Spinal cord (tissue), 10 donors: Measurements from ENCODE around the gene ZNF385B. TPM values are rescaled to one million over a fixed set of nuclear protein-coding genes. Genes with fewer than 3 reads are reported as not detected.
A peak's percentile ranks its signal among the peaks of the same experiment; 100 is the strongest.

ENCODE experiments used
- DNase-seq, 6 donors: peaks; one replicate each; pipeline versions ENCODE4 v3.0.0 to v3.0.0-alpha.2; 2013 to 2015; ENCODE audit warnings: low spot score in 6 of 6, low read depth in 4 of 6
- H3K27ac ChIP-seq: one replicate; pipeline ENCODE4 v1.5.1; 2013; ENCODE audit warnings: low read depth, low read length, control low read depth
- H3K27me3 ChIP-seq: one replicate; pipeline ENCODE4 v1.6.1; 2013; ENCODE audit warnings: low read length; ENCODE audit not compliant: control insufficient read depth, insufficient read depth
- H3K36me3 ChIP-seq: one replicate; pipeline ENCODE4 v1.6.1; 2013; ENCODE audit warnings: low read length; ENCODE audit not compliant: control insufficient read depth, insufficient read depth
- H3K4me1 ChIP-seq: one replicate; pipeline ENCODE4 v1.6.1; 2013; ENCODE audit warnings: low read length; ENCODE audit not compliant: control insufficient read depth, insufficient read depth
- H3K4me3 ChIP-seq: one replicate; pipeline ENCODE4 v1.5.1; 2013; ENCODE audit warnings: low read depth, low read length, control low read depth
- H3K9me3 ChIP-seq: one replicate; pipeline ENCODE4 v1.6.1; 2013; ENCODE audit warnings: low read length; ENCODE audit not compliant: control insufficient read depth, insufficient read depth
- WGBS: methylation state at CpG from one replicate; pipeline ENCODE4 v1.1.5; 2013; ENCODE audit warnings: missing lambda C conversion rate; ENCODE audit not compliant: insufficient coverage; 5-methylcytosine and 5-hydroxymethylcytosine counted together
- polyA plus RNA-seq, 2 donors: library from polyadenylated mRNA; unstranded; fragments of 120-200 nt; gene quantifications; one replicate each; pipeline ENCODE4 v1.2.1, GENCODE V29; 2013; ENCODE audit not compliant: insufficient read length in 2 of 2
- total RNA-seq, 2 donors: library from RNA; depleted of rRNA in 1 of 2; stranded (reverse); fragments of 120-200 nt in 1 of 2; fragments of >200 nt in 1 of 2; gene quantifications; one replicate each; pipeline versions ENCODE4 v1.2.3 to v1.2.4, GENCODE V29; 2013 to 2014
- donor health status: healthy.

The ZNF385B gene
- total and polyA plus RNA-seq, 4 donors = 4.4 to 8.6 (median 5.4) TPM

GRCh38 chr2:179524809-179525339 lies 336.5 kb downstream of the ZNF385B start:
- Histone ChIP-seq H3K36me3 (no peaks in the 10 kb centered on the region), H3K27ac (no peak overlapping the region), H3K27me3 (no peaks in the 10 kb centered on the region), H3K4me3 (no peak overlapping the region), H3K4me1 (no peaks in the 10 kb centered on the region), H3K9me3 (no peaks in the 10 kb centered on the region)
- DNase-seq = no peak
- no CpG with 5 or more reads among the region's 5 CpGs for WGBS

DNA sequence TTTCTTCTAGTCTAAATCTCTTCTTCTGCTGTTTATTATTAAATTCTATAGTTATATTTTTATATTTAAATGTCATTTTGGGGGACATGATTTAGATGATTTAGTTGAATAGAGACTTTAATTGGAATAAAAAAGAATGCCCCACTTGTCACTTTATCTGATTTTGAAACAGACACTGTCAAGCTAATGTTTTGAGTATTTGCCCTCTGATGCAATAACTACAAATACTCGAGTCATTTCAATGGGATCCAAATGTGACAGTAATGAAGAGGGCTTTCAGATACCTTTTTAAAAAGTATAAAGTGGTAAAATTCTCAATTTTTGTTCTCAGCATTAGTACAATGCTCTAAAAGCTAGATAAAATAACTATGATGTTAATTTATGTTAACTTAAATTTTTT lies 339.5 kb downstream of the ZNF385B start:
- no peak for DNase-seq
- Histone ChIP-seq H3K36me3 (no peaks in the 10 kb centered on the region), H3K27me3 (no peaks in the 10 kb centered on the region), H3K4me3 (no peak overlapping the region), H3K4me1 (no peaks in the 10 kb centered on the region), H3K27ac (no peak overlapping the region), H3K9me3 (no peaks in the 10 kb centered on the region)
- no CpG with 5 or more reads among the region's 1 CpG for WGBS

DNA sequence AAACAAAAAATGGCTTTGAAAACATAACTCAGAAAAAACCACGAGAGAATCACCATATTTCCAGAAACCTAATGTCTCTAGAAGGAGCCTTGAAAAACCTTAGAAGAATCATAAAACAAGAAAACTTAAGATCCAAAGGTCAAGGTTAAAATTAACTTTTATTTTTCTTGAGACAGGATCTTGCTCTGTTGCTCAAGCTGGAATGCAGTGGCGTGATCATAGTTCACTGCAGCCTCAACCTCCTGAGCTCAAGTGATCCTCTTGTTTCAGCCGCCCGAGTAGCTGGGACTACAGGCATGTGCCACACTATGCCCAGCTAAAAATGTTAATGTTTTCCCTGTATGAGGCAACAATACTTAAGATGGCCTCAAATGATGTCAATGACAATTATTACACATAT lies 342.6 kb downstream of the ZNF385B start:
- H3K36me3 ChIP-seq = no peaks in the 10 kb centered on the region
- no peak overlapping the region for H3K4me3 ChIP-seq
- WGBS = 96% methylated on average over 4 of the region's 4 CpGs
- DNase-seq = no peak
- H3K9me3 ChIP-seq = no peaks in the 10 kb centered on the region
- H3K4me1 ChIP-seq = no peaks in the 10 kb centered on the region
- H3K27me3 ChIP-seq = no peaks in the 10 kb centered on the region
- no peak overlapping the region for H3K27ac ChIP-seq

DNA sequence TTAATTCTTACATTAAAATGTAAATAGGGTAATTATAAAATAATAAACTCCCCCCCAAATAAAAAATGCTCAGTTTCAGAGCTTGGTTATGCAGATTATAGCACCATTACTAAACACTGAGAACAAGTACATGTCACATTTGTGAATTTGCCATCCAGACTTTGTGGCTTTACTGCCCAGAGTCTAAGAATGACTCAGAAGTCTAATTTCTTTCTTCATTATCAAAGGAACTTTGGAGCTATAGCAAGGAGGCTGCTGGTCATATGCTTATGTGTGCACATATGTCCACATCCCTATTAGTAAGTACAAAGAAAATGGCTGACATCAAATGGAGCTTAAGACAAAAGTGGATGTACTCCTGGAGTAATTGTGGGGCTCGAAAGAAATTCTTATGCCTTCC lies 348.2 kb downstream of the ZNF385B start:
- Histone ChIP-seq H3K4me1 (no peaks in the 10 kb centered on the region), H3K4me3 (no peak overlapping the region), H3K36me3 (no peaks in the 10 kb centered on the region), H3K9me3 (no peaks in the 10 kb centered on the region), H3K27me3 (no peaks in the 10 kb centered on the region), H3K27ac (no peak overlapping the region)
- WGBS = no CpG with 5 or more reads among the region's 1 CpG
- peak in 1 of 6 donors; percentile 43 for DNase-seq

DNA sequence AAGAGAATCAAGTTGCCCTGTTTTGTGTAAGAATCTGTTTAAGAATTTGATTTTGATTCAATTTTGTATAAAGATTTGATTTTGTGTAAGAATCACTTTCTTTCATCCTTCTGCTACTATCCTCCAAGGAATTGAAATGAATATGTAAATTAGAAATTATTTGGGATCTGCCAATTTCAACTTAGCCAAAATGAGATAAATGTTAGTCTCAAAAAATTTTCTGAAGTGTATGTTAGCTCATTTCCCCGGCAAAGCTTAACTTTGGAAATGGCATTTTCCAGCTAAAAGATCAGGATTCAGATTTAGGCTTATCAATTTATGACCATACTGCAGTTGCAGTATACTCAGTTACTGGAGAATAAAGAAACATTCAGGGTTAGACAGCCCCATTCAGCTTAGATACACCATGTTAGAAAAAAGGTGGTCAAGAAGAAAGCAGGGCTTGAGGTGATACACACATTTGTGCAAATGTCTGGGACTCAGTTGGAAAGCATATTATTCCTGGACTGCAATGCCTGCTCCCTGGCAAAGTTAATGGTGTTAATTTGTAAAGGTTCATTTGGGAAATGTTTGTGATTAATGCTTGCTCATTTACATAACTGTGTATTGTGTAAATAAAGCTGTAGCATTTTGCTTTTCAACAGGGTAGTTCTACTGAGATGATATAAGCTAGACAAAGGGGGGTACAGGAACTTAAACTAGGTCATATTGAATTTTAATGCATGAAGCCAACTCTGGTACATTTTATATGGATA lies 349.0 kb downstream of the ZNF385B start:
- DNase-seq = peak in 3 of 6 donors; percentile 7 to 84 (median 67)
- Histone ChIP-seq H3K4me3 (no peak overlapping the region), H3K4me1 (no peaks in the 10 kb centered on the region), H3K27ac (no peak overlapping the region), H3K36me3 (no peaks in the 10 kb centered on the region), H3K27me3 (no peaks in the 10 kb centered on the region), H3K9me3 (no peaks in the 10 kb centered on the region)
- whole genome bisulfite sequencing = no CpG with 5 or more reads among the region's 1 CpG

GRCh38 chr2:179511105-179511789 lies 350.2 kb downstream of the ZNF385B start:
- Histone ChIP-seq H3K4me3 (no peak overlapping the region), H3K36me3 (no peaks in the 10 kb centered on the region), H3K4me1 (no peaks in the 10 kb centered on the region), H3K27ac (no peak overlapping the region), H3K27me3 (no peaks in the 10 kb centered on the region), H3K9me3 (no peaks in the 10 kb centered on the region)
- no peak for DNase-seq
- WGBS = 83% methylated on average over 1 of the region's 4 CpGs

- no peaks in the 10 kb centered on the region for H3K4me1 ChIP-seq
- H3K27me3 ChIP-seq = no peaks in the 10 kb centered on the region
- H3K36me3 ChIP-seq = no peaks in the 10 kb centered on the region
- H3K9me3 ChIP-seq = no peaks in the 10 kb centered on the region
- no peak overlapping the region for H3K4me3 ChIP-seq
- no peak for DNase-seq
- no peak overlapping the region for H3K27ac ChIP-seq
- 91% methylated on average over 4 of the region's 4 CpGs for WGBS
Measured at GRCh38 chr2:179495315-179495714, 366.1 kb downstream of the ZNF385B start.

GRCh38 chr2:179488563-179488962 lies 372.8 kb downstream of the ZNF385B start:
- H3K27ac ChIP-seq = no peak overlapping the region
- no peak overlapping the region for H3K4me3 ChIP-seq
- H3K27me3 ChIP-seq = no peaks in the 10 kb centered on the region
- no CpG with 5 or more reads among the region's 2 CpGs for WGBS
- H3K4me1 ChIP-seq = no peaks in the 10 kb centered on the region
- DNase-seq = no peak
- H3K36me3 ChIP-seq = no peaks in the 10 kb centered on the region
- H3K9me3 ChIP-seq = no peaks in the 10 kb centered on the region

- Histone ChIP-seq H3K4me1 (no peaks in the 10 kb centered on the region), H3K4me3 (no peak overlapping the region), H3K27ac (no peak overlapping the region), H3K9me3 (no peaks in the 10 kb centered on the region), H3K36me3 (no peaks in the 10 kb centered on the region), H3K27me3 (no peaks in the 10 kb centered on the region)
- 35% methylated on average over 5 of the region's 5 CpGs for WGBS
- peak in 2 of 6 donors; percentile 33 to 72 for DNase-seq
Measured at GRCh38 chr2:179487010-179487731, 374.2 kb downstream of the ZNF385B start.
